Measurements from ENCODE around the gene EGR4.

Gene EGR4

DNA sequence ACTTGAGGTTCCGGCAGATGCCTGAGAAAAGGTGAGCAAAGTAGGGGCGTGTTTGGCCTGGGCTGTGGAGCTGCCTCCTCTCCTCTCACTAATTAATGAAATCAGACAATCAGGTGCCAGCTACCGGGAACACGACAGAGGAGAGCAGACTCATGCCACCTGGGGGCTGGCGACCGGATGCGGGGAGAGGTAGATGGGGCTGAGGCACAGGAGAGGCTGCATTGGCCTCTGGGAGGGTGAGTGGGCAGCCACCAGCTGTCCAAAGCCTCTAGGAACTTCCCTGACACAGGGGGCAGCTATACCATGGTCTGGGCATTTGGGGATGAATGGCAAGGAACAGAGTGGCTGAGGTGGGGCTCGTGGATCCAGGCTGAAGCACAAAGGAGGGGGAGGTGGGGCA lies 34.1 kb downstream of the EGR4 start:
- TF ChIP-seq, protein P1, sequence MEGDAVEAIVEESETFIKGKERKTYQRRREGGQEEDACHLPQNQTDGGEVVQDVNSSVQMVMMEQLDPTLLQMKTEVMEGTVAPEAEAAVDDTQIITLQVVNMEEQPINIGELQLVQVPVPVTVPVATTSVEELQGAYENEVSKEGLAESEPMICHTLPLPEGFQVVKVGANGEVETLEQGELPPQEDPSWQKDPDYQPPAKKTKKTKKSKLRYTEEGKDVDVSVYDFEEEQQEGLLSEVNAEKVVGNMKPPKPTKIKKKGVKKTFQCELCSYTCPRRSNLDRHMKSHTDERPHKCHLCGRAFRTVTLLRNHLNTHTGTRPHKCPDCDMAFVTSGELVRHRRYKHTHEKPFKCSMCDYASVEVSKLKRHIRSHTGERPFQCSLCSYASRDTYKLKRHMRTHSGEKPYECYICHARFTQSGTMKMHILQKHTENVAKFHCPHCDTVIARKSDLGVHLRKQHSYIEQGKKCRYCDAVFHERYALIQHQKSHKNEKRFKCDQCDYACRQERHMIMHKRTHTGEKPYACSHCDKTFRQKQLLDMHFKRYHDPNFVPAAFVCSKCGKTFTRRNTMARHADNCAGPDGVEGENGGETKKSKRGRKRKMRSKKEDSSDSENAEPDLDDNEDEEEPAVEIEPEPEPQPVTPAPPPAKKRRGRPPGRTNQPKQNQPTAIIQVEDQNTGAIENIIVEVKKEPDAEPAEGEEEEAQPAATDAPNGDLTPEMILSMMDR (IDR thresholded peaks at IDR 0.05; ENCODE audit: low read depth, low read length, poor library complexity, severe bottlenecking) = no peak
- TF ChIP-seq EZH2phosphoT487 (IDR thresholded peaks at IDR 0.05; ENCODE audit: borderline replicate concordance, low read length) = no peak
- Histone ChIP-seq H3K9me2 (replicated peaks; ENCODE audit: control insufficient read depth, low read length) (no peaks in the 10 kb centered on the region), H3F3A (ENCODE audit: control insufficient read depth, insufficient read depth) (peaks cover 5% of the 10 kb centered on the region), H3K4me2 (ENCODE audit: low read length) (no peak overlapping the region), H3K4me3 (ENCODE audit: low read length) (no peak overlapping the region), H3K79me2 (ENCODE audit: control insufficient read depth, low read length) (no peaks in the 10 kb centered on the region), H3K4me1 (ENCODE audit: control insufficient read depth, low read length) (peaks cover 14% of the 10 kb centered on the region), H3K27ac (ENCODE audit: low read depth, low read length) (no peak overlapping the region), H3K27me3 (ENCODE audit: control insufficient read depth, low read length) (no peaks in the 10 kb centered on the region), H4K20me1 (ENCODE audit: control insufficient read depth, insufficient read depth, low read depth, low read length) (no peaks in the 10 kb centered on the region), H3K36me3 (ENCODE audit: control insufficient read depth, low read length) (peaks cover 81% of the 10 kb centered on the region), H3K9me3 (ENCODE audit: control insufficient read depth, insufficient read depth, low read length) (no peaks in the 10 kb centered on the region)

DNA sequence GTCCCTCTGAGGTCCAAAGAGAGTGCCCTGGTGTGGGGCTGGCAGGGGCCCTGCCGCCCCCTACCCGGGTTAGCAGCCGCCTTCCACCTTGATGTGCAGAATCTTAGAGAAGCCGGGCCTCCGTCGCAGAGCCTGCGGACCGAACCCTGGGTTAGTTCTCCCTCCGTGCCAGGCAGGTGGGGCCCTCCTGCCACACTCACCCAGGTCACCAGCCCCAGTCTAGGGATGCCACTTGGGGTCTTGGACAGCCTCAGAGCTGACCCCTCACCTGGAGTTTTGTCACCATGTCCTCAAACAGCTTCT lies 34.5 kb downstream of the EGR4 start:
- Histone ChIP-seq H3K9me2 (replicated peaks; ENCODE audit: control insufficient read depth, low read length) (no peaks in the 10 kb centered on the region), H3K27me3 (ENCODE audit: control insufficient read depth, low read length) (no peaks in the 10 kb centered on the region), H4K20me1 (ENCODE audit: control insufficient read depth, insufficient read depth, low read depth, low read length) (no peaks in the 10 kb centered on the region), H3K9me3 (ENCODE audit: control insufficient read depth, insufficient read depth, low read length) (no peaks in the 10 kb centered on the region), H3K36me3 (ENCODE audit: control insufficient read depth, low read length) (peaks cover 83% of the 10 kb centered on the region), H3K4me3 (ENCODE audit: low read length) (no peak overlapping the region), H3K27ac (ENCODE audit: low read depth, low read length) (no peak overlapping the region), H3K4me1 (ENCODE audit: control insufficient read depth, low read length) (peaks cover 14% of the 10 kb centered on the region), H3K79me2 (ENCODE audit: control insufficient read depth, low read length) (no peaks in the 10 kb centered on the region), H3K4me2 (ENCODE audit: low read length) (no peak overlapping the region), H3F3A (ENCODE audit: control insufficient read depth, insufficient read depth) (peaks cover 9% of the 10 kb centered on the region)
- TF ChIP-seq EZH2phosphoT487 (IDR thresholded peaks at IDR 0.05; ENCODE audit: borderline replicate concordance, low read length) = no peak
- TF ChIP-seq, protein P1 (IDR thresholded peaks at IDR 0.05; ENCODE audit: low read depth, low read length, poor library complexity, severe bottlenecking) = no peak

DNA sequence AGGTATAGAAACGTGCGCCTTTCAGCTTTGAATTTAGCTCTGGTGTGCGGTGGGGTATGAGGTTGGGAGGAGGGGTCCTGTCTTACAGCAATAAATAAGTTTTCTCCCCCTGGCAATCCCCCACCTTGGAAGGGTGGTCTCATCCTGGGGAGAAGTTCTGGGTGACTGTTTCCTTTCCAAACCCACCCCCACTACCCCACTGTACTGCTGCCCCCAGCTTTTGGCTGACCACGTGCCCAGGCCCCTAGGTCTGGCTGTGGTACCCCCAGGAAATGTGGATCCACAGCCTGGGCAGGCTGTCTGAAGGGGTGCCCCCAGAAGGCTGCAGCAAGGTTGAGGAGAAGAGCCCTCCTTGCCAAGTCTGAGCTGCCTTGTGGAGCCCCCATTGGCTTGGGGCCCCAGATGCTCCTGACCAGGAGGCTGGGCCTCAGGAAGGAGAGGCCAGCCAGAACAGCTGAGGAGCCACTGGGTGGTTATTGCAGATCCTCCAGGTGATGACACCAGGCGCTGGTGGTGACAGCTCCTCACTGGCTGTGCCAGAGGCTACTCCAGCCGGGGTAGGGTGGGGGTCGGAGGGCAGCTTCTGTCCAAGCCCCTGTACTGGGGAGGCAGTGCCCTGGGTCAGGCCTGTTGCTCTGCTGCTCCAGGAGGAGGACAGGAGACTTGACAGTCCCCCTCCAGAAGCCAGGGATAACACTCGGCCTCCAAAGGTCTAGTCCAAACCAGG lies 35.0 kb downstream of the EGR4 start:
- Histone ChIP-seq H3K79me2 (ENCODE audit: control insufficient read depth, low read length) (no peaks in the 10 kb centered on the region), H3K36me3 (ENCODE audit: control insufficient read depth, low read length) (peaks cover 83% of the 10 kb centered on the region), H3K4me3 (ENCODE audit: low read length) (no peak overlapping the region), H3K9me3 (ENCODE audit: control insufficient read depth, insufficient read depth, low read length) (no peaks in the 10 kb centered on the region), H4K20me1 (ENCODE audit: control insufficient read depth, insufficient read depth, low read depth, low read length) (no peaks in the 10 kb centered on the region), H3K9me2 (replicated peaks; ENCODE audit: control insufficient read depth, low read length) (no peaks in the 10 kb centered on the region), H3K4me2 (ENCODE audit: low read length) (no peak overlapping the region), H3K4me1 (ENCODE audit: control insufficient read depth, low read length) (peaks cover 14% of the 10 kb centered on the region), H3K27me3 (ENCODE audit: control insufficient read depth, low read length) (no peaks in the 10 kb centered on the region), H3K27ac (ENCODE audit: low read depth, low read length) (no peak overlapping the region), H3F3A (ENCODE audit: control insufficient read depth, insufficient read depth) (peaks cover 14% of the 10 kb centered on the region)
- TF ChIP-seq, protein P1 (IDR thresholded peaks at IDR 0.05; ENCODE audit: low read depth, low read length, poor library complexity, severe bottlenecking) = no peak
- no peak for TF ChIP-seq EZH2phosphoT487 (IDR thresholded peaks at IDR 0.05; ENCODE audit: borderline replicate concordance, low read length)
